HG03575 (cell line): ENCODE results near the gene ARHGAP22.

ENCODE experiments used
- ATAC-seq: cut with Tn5 transposase; IDR thresholded peaks from one replicate; pipeline ENCODE4 v1.9.1; 2021; ENCODE audit not compliant: unreplicated experiment, insufficient number of reproducible peaks, low FRiP score; ENCODE audit errors: extremely low read depth

The ARHGAP22 gene

GRCh38 chr10:48399551-48399950, 205.3 kb downstream of the ARHGAP22 start:
- no peak for ATAC-seq

GRCh38 chr10:48399056-48399541, 205.8 kb downstream of the ARHGAP22 start:
- no peak for ATAC-seq

- ATAC-seq = no peak
Measured at GRCh38 chr10:48398261-48398660, 206.6 kb downstream of the ARHGAP22 start.
